SK-N-SH (cell line): ENCODE measurements around the gene CACNA1E. TPM values are rescaled to one million over a fixed set of nuclear protein-coding genes. Genes with fewer than 3 reads are reported as not detected.

Source experiments
- CTCF ChIA-PET: fragments of 300-600, 350-600 bp; formaldehyde crosslinking; extraction: SDS; loops from one replicate; lab custom pipeline; 2021; lab: Yijun Ruan, JAX
- POLR2A ChIA-PET: fragments of 350-600 bp; sonication (Branson Sonifier 250); formaldehyde crosslinking; extraction: SDS; loops from one replicate; lab custom pipeline; 2020; ENCODE audit warnings: antibody characterized with exemption, inconsistent platforms; lab: Yijun Ruan, JAX
- DNase-seq: peaks from one replicate; pipeline ENCODE4 v3.0.0; 2012
- H2AFZ ChIP-seq: fragments of 200-600 bp; sonication (generic); 2 replicates; pipeline ENCODE4 v1.8.1; 2016; ENCODE audit warnings: antibody characterized with exemption, mild to moderate bottlenecking, low read depth
- H3F3A ChIP-seq: fragments of 200-600 bp; sonication (generic); replicated peaks from 2 replicates; pipeline ENCODE3; 2016; ENCODE audit warnings: antibody characterized with exemption, mild to moderate bottlenecking; ENCODE audit not compliant: insufficient read depth
- H3K27ac ChIP-seq, 2 experiments: fragments of 200-500 bp in 1 of 2; fragments of 200-600 bp in 1 of 2; sonication (Bioruptor generic) in 1 of 2; sonication (generic), shearing (Covaris generic) in 1 of 2; 2 replicates each; pipeline versions ENCODE4 v1.5.1 to v1.6.1; 2014 to 2016; ENCODE audit warnings: low read depth in 2 of 2, inconsistent platforms in 1 of 2, low read length in 1 of 2, mild to moderate bottlenecking in 1 of 2, mixed read lengths in 1 of 2
- H3K27me3 ChIP-seq: fragments of 200-600 bp; sonication (generic), shearing (Covaris generic); 2 replicates; pipeline ENCODE4 v1.6.1; 2016; ENCODE audit warnings: mixed run types; ENCODE audit not compliant: insufficient read depth
- H3K36me3 ChIP-seq, 2 experiments: fragments of 200-500 bp in 1 of 2; fragments of 200-600 bp in 1 of 2; sonication (Bioruptor generic) in 1 of 2; sonication (generic) in 1 of 2; replicated peaks in 1 of 2; 2 replicates each; pipeline versions ENCODE3 to v1.5.1; 2014 to 2016; ENCODE audit warnings: low read length in 1 of 2, mild to moderate bottlenecking in 1 of 2; ENCODE audit not compliant: insufficient read depth in 2 of 2, control insufficient read depth in 1 of 2
- H3K4me1 ChIP-seq, 2 experiments: fragments of 200-500 bp in 1 of 2; fragments of 200-600 bp in 1 of 2; sonication (Bioruptor generic) in 1 of 2; sonication (generic), shearing (Covaris generic) in 1 of 2; 2 replicates each; pipeline versions ENCODE4 v1.5.1 to v1.6.1; 2014 to 2016; ENCODE audit warnings: low read depth in 1 of 2, low read length in 1 of 2, mixed run types in 1 of 2; ENCODE audit not compliant: insufficient read depth in 2 of 2, control insufficient read depth in 1 of 2
- H3K4me2 ChIP-seq: fragments of 200-600 bp; sonication (generic), shearing (Covaris generic); 2 replicates; pipeline ENCODE4 v1.6.1; 2017; ENCODE audit warnings: mixed run types
- H3K4me3 ChIP-seq, 2 experiments: fragments of 200-500 bp in 1 of 2; fragments of 200-600 bp in 1 of 2; sonication (Bioruptor generic) in 1 of 2; sonication (generic), shearing (Covaris generic) in 1 of 2; 2 replicates each; pipeline versions ENCODE4 v1.5.1 to v1.8.1; 2014 to 2016; ENCODE audit warnings: low read depth in 2 of 2, inconsistent platforms in 1 of 2, low read length in 1 of 2, mild to moderate bottlenecking in 1 of 2, mixed read lengths in 1 of 2, moderate library complexity in 1 of 2
- H3K79me2 ChIP-seq: fragments of 200-600 bp; sonication (generic); 2 replicates; pipeline ENCODE4 v1.8.1; 2017; ENCODE audit warnings: mild to moderate bottlenecking; ENCODE audit not compliant: insufficient read depth
- H3K9ac ChIP-seq: fragments of 200-600 bp; sonication (generic); 2 replicates; pipeline ENCODE4 v1.6.1; 2017; ENCODE audit warnings: mixed run types
- H3K9me2 ChIP-seq: fragments of 200-600 bp; sonication (generic); 2 replicates; pipeline ENCODE4 v1.6.1; 2017; ENCODE audit warnings: mixed run types
- H3K9me3 ChIP-seq: fragments of 200-600 bp; sonication (generic); 2 replicates; pipeline ENCODE4 v1.6.1; 2017; ENCODE audit warnings: mixed run types, mild to moderate bottlenecking, moderate library complexity
- H4K20me1 ChIP-seq: fragments of 200-600 bp; sonication (generic); 2 replicates; pipeline ENCODE4 v1.6.1; 2017; ENCODE audit warnings: mild to moderate bottlenecking, mixed run types; ENCODE audit not compliant: insufficient read depth
- FOXJ3 ChIP-seq: sonication (generic); formaldehyde crosslinking; IDR thresholded peaks from 2 replicates; pipeline ENCODE4 v1.5.1; 2020; ENCODE audit warnings: mild to moderate bottlenecking, missing genetic modification reagents
- GATA2 ChIP-seq: sonication (generic); formaldehyde crosslinking; IDR thresholded peaks from 2 replicates; pipeline ENCODE4 v1.5.0; 2020; ENCODE audit warnings: mild to moderate bottlenecking, missing genetic modification reagents
- NFIC ChIP-seq: IDR thresholded peaks from 2 replicates; pipeline ENCODE4 v1.4.0; 2012; ENCODE audit warnings: borderline replicate concordance
- REST ChIP-seq: IDR thresholded peaks from 2 replicates; pipeline ENCODE4 v1.6.1; 2012; ENCODE audit warnings: mild to moderate bottlenecking, low read depth, low read length, moderate library complexity
- RFX5 ChIP-seq: IDR thresholded peaks from 2 replicates; pipeline ENCODE4 v1.6.1; 2012; ENCODE audit warnings: mild to moderate bottlenecking, improper control_type of control experiment, low read length
- RXRA ChIP-seq: IDR thresholded peaks from 2 replicates; pipeline ENCODE4 v1.4.0; 2012; ENCODE audit warnings: low read depth, mild to moderate bottlenecking, borderline replicate concordance
- WGBS: methylation state at CpG from one replicate; pipeline ENCODE4 v1.1.6; 2017; ENCODE audit warnings: low lambda C conversion rate; 5-methylcytosine and 5-hydroxymethylcytosine counted together
- polyA plus RNA-seq, 3 experiments: library from polyadenylated mRNA; depleted of rRNA; stranded (reverse); fragments of >200 nt; gene quantifications; 2 replicates each; pipeline ENCODE4 v1.2.3, GENCODE V29; 2012
- TF ChIP-seq, protein P1 (sequence below): fragments of 150-350 bp; IDR thresholded peaks from 2 replicates; pipeline ENCODE4 v1.6.1; 2017; ENCODE audit warnings: antibody characterized with exemption, low read length, low read depth, borderline replicate concordance

Gene CACNA1E
- polyA plus RNA-seq, 1 of the 3 experiments (the other 2 are of a cell fraction): not detected

- POLR2A ChIA-PET: no interaction called here
- H3K4me2 ChIP-seq: no peak overlapping the region
These were observed 74.0 kb downstream of the CACNA1E start for GRCh38 chr1:181557313-181557712.

GRCh38 chr1:181558416-181558815 is 75.1 kb downstream of the CACNA1E start:
- Histone ChIP-seq H3K4me1 (no peaks in the 10 kb centered on the region), H3K4me3 (no peak overlapping the region), H3K9me3 (no peaks in the 10 kb centered on the region), H3K27me3 (no peaks in the 10 kb centered on the region), H3K9ac (no peak overlapping the region), H2AFZ (no peak overlapping the region), H3K4me2 (no peak overlapping the region), H3F3A (no peaks in the 10 kb centered on the region), H4K20me1 (no peaks in the 10 kb centered on the region), H3K27ac (no peak overlapping the region), H3K9me2 (no peaks in the 10 kb centered on the region), H3K79me2 (no peaks in the 10 kb centered on the region), H3K36me3 (no peaks in the 10 kb centered on the region)
- no peak for TF ChIP-seq RFX5
- ChIA-PET CTCF (no interaction called here), POLR2A (no interaction called here)
- no peak for DNase-seq
- 19% methylated on average over 4 of the region's 4 CpGs for WGBS

More at GRCh38 chr1:181557313-181557712, 74.0 kb downstream of the CACNA1E start:
- no peak overlapping the region for H3K27ac ChIP-seq
- H3K4me3 ChIP-seq: no peak overlapping the region
- no peak for DNase-seq
- no peaks in the 10 kb centered on the region for H3K36me3 ChIP-seq
- no peaks in the 10 kb centered on the region for H3K9me2 ChIP-seq
- CTCF ChIA-PET: no interaction called here
- H4K20me1 ChIP-seq: no peaks in the 10 kb centered on the region
- H3K9me3 ChIP-seq: no peaks in the 10 kb centered on the region
- WGBS: 20% methylated on average over 4 of the region's 4 CpGs
- H3K4me1 ChIP-seq: no peaks in the 10 kb centered on the region
- no peak overlapping the region for H2AFZ ChIP-seq
- no peaks in the 10 kb centered on the region for H3K79me2 ChIP-seq
- H3K9ac ChIP-seq: no peak overlapping the region
- TF ChIP-seq RXRA: no peak
- no peak for TF ChIP-seq GATA2 (CRISPR knock-in tag)
- TF ChIP-seq FOXJ3 (CRISPR knock-in tag): no peak
- TF ChIP-seq REST: no peak
- no peak for TF ChIP-seq NFIC
- TF ChIP-seq, protein P1, sequence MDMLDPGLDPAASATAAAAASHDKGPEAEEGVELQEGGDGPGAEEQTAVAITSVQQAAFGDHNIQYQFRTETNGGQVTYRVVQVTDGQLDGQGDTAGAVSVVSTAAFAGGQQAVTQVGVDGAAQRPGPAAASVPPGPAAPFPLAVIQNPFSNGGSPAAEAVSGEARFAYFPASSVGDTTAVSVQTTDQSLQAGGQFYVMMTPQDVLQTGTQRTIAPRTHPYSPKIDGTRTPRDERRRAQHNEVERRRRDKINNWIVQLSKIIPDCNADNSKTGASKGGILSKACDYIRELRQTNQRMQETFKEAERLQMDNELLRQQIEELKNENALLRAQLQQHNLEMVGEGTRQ: no peak
- no peaks in the 10 kb centered on the region for H3F3A ChIP-seq
- H3K27me3 ChIP-seq: no peaks in the 10 kb centered on the region
